H1 (cell line): Measurements from ENCODE around the gene PRDM5. TPM values are rescaled to one million over a fixed set of nuclear protein-coding genes. Genes with fewer than 3 reads are reported as not detected.

Experiments used
- polyA plus RNA-seq, 7 experiments: library from polyadenylated mRNA; depleted of rRNA in 3 of 7; stranded (reverse) in 5 of 7; unstranded in 2 of 7; fragments of >200 nt in 5 of 7; fragments of 200-250 nt in 2 of 7; gene quantifications; 1 replicate in 5 of 7; 2 replicates in 1 of 7; 4 replicates in 1 of 7; pipeline versions ENCODE4 v1.2.1 to v1.2.3, GENCODE V29; 2011 to 2013; ENCODE audit warnings: missing spikeins in 2 of 7, mixed read lengths in 2 of 7
- total RNA-seq: library from RNA; stranded (reverse); fragmentation: NEBNext Ultra II Directional; extraction: Animal tissue kit (Norgen Biotek cat#: 25700); gene quantifications from 2 replicates; pipeline ENCODE4 v1.2.1, GENCODE V29; 2021
- TF ChIP-seq, protein P1 (sequence below): fragments of 300-600 bp; sonication (generic); IDR thresholded peaks from 2 replicates; pipeline ENCODE4 v1.7.1; 2012; ENCODE audit warnings: low read length, moderate library complexity, mild to moderate bottlenecking, inconsistent platforms; ENCODE audit not compliant: insufficient replicate concordance

PRDM5 gene
- total and polyA plus RNA-seq, 2 of the 8 experiments (the other 6 are each of a cell fraction or from before 2014, with no cell fraction given) = 8.2 to 23.4 TPM

DNA sequence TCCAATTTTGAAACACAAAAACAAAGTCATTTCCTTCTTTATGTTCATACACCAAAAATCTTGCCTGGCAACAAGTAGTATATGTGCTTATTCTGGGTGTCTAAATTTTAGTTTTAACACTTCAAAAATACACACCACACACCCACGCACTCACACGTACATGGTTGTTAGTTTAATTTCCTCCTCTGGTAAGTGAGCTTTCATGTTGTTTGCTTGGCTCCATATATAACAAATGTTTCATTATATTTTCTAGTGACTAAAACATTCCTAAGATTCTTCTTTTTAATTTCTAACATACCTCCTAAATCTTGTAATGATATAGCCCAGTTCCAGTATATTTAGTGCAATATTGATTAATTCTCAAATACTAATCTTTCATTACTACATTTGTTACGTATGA, 80.9 kb downstream of the PRDM5 start (continued):
- TF ChIP-seq, protein P1, sequence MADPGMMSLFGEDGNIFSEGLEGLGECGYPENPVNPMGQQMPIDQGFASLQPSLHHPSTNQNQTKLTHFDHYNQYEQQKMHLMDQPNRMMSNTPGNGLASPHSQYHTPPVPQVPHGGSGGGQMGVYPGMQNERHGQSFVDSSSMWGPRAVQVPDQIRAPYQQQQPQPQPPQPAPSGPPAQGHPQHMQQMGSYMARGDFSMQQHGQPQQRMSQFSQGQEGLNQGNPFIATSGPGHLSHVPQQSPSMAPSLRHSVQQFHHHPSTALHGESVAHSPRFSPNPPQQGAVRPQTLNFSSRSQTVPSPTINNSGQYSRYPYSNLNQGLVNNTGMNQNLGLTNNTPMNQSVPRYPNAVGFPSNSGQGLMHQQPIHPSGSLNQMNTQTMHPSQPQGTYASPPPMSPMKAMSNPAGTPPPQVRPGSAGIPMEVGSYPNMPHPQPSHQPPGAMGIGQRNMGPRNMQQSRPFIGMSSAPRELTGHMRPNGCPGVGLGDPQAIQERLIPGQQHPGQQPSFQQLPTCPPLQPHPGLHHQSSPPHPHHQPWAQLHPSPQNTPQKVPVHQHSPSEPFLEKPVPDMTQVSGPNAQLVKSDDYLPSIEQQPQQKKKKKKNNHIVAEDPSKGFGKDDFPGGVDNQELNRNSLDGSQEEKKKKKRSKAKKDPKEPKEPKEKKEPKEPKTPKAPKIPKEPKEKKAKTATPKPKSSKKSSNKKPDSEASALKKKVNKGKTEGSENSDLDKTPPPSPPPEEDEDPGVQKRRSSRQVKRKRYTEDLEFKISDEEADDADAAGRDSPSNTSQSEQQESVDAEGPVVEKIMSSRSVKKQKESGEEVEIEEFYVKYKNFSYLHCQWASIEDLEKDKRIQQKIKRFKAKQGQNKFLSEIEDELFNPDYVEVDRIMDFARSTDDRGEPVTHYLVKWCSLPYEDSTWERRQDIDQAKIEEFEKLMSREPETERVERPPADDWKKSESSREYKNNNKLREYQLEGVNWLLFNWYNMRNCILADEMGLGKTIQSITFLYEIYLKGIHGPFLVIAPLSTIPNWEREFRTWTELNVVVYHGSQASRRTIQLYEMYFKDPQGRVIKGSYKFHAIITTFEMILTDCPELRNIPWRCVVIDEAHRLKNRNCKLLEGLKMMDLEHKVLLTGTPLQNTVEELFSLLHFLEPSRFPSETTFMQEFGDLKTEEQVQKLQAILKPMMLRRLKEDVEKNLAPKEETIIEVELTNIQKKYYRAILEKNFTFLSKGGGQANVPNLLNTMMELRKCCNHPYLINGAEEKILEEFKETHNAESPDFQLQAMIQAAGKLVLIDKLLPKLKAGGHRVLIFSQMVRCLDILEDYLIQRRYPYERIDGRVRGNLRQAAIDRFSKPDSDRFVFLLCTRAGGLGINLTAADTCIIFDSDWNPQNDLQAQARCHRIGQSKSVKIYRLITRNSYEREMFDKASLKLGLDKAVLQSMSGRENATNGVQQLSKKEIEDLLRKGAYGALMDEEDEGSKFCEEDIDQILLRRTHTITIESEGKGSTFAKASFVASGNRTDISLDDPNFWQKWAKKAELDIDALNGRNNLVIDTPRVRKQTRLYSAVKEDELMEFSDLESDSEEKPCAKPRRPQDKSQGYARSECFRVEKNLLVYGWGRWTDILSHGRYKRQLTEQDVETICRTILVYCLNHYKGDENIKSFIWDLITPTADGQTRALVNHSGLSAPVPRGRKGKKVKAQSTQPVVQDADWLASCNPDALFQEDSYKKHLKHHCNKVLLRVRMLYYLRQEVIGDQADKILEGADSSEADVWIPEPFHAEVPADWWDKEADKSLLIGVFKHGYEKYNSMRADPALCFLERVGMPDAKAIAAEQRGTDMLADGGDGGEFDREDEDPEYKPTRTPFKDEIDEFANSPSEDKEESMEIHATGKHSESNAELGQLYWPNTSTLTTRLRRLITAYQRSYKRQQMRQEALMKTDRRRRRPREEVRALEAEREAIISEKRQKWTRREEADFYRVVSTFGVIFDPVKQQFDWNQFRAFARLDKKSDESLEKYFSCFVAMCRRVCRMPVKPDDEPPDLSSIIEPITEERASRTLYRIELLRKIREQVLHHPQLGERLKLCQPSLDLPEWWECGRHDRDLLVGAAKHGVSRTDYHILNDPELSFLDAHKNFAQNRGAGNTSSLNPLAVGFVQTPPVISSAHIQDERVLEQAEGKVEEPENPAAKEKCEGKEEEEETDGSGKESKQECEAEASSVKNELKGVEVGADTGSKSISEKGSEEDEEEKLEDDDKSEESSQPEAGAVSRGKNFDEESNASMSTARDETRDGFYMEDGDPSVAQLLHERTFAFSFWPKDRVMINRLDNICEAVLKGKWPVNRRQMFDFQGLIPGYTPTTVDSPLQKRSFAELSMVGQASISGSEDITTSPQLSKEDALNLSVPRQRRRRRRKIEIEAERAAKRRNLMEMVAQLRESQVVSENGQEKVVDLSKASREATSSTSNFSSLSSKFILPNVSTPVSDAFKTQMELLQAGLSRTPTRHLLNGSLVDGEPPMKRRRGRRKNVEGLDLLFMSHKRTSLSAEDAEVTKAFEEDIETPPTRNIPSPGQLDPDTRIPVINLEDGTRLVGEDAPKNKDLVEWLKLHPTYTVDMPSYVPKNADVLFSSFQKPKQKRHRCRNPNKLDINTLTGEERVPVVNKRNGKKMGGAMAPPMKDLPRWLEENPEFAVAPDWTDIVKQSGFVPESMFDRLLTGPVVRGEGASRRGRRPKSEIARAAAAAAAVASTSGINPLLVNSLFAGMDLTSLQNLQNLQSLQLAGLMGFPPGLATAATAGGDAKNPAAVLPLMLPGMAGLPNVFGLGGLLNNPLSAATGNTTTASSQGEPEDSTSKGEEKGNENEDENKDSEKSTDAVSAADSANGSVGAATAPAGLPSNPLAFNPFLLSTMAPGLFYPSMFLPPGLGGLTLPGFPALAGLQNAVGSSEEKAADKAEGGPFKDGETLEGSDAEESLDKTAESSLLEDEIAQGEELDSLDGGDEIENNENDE = no peak
